ENCODE data around the gene SYT14.
"Not testable (repeated sequence)": the region's sequence is repeated elsewhere in the genome, so short reads cannot be mapped to it uniquely, and the experiment has no call there.

Gene SYT14

DNA sequence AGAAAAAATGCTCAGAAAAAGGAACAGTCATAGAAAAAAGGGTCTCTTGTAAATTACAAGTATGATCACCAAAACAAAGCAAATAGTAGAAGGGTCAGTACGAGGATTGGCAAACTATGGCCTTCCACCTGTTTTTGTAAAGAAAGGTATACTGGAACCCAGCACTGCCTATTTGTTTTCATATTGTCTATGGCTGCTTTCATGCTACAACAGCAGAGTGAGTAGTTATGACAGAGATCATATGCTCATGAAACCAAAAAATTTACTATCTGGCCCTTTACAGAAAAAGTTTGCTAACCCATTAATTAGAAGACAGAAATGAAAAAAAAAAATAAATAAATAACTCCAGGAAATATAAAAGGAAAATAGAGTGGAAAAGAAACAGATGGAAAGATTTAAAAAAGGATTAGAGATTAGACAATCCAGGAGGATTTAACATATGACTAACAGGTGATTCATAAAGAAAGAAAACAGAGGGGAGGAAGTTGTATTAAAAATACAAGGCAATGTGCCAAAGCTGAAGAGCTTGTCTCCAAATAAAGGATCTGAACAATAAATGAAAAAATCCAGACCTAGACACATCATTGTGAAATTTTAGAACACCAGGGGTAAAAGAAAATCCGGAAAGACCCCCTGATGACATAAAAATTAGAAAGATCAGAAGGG lies 186.0 kb downstream of the SYT14 start:
- no peak for DNase-seq

DNA sequence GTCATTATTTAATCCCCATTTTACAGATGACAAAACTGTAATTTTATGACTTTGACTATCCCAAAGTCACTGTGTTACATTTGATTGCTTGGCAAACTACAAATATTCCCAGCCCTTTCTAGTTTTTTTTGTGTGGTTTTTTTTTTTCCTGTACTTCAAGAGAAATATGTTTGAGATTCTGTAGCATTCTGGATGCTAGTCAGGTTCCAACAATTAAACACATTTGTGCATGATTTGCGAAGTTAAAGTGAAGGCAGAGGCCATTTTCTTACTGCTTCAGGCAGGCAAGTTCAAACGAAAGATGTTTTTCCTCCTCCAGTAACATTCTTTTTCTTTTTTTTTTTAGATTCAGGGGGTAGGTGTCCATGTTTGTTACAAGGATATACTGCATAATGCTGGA lies 186.7 kb downstream of the SYT14 start:
- no peak for DNase-seq

DNA sequence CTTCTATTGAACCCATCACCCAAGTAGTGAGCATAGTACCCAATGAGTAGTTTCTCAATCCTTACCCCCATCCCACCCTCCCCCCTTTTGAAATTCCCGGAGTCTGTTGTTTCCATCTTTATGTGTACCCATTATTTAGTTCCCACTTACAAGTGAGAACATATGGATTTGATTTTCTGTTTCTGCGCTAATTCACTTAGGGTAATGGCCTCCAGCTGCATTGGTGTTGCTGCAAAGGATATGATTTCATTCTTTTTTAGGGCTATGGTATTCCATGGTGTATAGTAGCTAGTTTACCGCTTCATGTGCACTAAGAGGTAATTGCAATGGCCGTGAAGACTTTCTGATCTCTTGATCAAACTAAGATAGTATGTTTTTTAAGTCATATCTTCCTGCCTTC lies 187.1 kb downstream of the SYT14 start:
- no peak for DNase-seq

DNA sequence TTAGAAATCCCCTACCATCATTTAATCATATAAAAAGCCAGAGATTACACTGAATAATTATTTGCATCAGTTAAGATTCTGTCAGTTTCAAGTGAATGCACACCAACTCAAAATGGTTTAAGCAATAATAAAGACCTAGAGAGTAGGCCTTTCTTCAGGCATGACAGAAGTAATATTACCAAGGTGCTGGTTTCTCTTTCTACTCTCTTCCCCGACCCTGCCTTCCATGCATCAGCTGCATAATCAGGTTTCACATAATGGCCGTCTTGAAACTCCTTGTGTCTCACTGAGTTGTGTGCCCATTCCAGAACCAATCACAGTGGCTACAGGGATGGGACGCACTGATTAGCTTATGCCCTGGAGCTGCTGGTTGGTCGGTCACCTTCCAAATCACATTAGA lies 191.1 kb downstream of the SYT14 start:
- DNase-seq = no peak

DNA sequence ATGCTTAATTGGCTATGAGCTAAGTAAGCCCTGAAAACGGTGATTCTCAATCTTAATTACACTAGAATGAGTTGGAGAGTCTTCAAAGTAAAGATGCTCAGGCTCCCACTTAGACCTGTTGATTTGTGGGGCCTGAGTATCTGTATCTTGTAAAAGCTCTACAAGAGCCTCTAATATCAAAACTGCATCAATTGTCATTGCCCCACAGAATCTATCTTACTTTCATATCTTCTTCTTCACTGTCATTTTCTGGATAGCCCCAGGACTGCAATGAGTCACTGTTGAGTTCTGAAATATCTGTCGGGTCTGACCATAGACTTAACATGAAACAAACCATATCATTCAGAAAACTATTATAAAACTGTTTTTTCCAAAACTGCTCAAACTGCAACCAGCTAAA lies 191.7 kb downstream of the SYT14 start:
- DNase-seq = no peak

DNA sequence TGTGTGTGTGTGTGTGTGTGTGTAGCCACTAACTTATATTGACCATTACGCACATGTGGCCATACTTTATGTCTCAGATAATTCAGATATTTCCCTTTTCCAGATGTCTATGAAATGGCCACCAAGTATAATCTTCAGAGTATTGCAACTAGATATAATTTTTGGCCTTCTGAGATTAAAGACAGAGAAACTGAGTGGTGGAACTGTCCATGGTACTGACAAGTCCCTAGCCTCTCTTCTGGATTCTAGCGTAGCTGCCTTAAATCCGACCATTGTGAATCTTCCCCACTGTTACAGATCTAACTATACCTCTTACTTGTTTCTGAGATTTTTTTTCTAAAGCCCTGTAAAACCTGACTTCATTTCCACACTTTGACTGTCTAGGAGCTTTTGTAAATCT lies 194.6 kb downstream of the SYT14 start:
- no peak for DNase-seq

- DNase-seq = peak; percentile 12
Observed at GRCh38 chr1:210143465-210144062, 205.5 kb downstream of the SYT14 start.

GRCh38 chr1:210144736-210145135 lies 206.7 kb downstream of the SYT14 start:
- no peak for DNase-seq

DNA sequence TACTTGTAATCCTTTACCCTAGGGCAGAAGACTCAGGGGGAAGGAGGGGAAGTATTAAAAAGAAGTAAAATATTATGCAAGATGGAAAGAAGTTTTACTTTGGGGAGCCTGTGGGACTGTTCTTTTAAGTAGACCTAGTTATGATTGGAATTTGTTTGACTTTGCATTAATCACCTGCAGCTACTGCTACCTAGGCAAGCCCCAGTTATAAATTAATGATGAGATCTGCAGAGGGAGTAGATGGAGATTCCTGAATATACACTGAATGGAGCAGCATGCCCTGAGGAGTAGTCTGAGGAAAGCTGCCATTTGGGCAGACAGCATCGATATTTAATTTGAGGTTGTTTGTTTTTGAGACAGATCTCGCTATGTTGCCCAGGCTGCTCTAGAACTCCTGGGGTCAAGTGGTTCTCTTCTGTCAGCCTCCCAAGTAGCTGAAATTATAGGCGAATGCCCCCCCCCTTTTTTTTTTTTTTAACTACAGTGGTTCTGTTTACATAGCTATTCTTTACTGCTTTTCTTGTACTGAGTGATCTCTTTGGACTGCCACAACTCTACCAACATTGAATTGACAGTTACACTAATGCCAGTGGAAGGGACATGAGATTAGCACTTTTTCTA lies 213.1 kb downstream of the SYT14 start:
- DNase-seq = no peak

DNA sequence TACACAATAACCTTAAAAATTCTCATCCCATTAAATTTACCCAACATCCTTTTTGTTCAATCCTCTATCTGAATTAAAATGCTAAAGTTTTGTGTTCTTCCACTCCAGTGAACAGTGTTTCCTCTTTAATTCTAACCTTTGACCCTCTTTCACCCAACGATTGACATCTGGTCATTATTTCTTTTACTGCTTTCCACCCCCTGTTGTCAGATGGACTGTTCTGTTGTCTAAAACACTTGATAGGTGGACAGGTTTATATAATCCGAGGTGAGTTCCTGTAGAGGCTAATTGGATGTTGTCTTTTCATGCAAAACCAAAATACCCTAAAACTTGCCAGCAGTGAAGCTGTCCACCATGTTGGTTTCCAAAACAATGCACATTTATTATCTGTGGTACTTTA lies 221.2 kb downstream of the SYT14 start:
- no peak for DNase-seq

DNA sequence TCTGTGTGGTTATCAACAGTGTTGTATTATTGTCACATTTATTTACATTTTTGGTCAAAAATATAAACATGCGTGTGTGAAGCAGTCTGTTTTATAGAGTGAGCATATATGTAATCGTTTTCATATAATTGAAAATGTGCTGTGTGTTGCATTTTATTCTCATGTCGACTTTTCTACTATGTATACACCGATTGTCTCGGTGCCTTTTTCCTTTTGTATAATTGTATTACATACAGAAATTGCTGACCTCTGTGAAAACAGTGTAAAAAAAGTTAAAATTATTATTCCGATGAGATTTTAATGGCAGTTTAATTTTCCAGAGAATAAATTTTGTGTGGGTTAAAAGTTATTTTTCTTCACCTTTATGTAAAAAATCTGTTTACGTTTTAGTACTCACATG lies 232.2 kb downstream of the SYT14 start:
- no peak for DNase-seq

DNA sequence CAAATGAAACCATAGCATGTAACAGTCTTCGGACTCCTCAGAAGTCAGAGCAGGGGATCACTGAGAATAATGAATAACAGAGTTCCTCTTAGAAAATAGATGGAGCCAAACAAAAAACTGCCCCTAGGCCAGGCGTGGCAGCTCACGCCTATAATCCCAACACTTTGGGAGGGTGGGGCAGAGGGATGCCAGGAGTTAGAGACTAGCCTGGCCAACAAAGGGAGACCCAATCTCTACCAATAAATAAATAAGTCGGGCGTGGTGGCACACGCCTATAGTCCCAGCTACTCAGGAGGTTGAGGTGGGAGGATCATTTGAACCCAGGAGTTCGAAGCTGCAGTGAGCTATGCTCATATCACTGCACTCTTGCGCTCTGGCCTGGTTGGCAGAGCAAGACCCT lies 236.1 kb downstream of the SYT14 start:
- DNase-seq = no peak

DNA sequence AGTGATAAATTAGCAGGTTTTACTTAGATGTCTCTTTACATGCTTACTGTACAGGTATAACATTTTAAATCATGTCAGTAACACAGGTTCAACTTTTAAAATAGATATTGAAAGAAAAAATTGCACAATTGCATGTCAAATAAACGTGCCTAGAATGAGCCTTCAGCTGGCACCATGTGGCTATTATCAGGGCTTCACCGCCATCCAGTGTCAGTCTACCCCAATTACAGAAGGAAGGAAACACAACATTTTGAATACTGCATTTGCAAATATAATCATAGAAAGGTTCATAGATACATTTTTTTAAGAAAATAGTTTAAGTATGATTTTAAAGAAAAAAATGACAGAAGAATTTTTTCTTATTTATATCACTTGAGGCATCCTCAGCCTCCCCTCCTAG lies 247.0 kb downstream of the SYT14 start:
- no peak for DNase-seq

DNA sequence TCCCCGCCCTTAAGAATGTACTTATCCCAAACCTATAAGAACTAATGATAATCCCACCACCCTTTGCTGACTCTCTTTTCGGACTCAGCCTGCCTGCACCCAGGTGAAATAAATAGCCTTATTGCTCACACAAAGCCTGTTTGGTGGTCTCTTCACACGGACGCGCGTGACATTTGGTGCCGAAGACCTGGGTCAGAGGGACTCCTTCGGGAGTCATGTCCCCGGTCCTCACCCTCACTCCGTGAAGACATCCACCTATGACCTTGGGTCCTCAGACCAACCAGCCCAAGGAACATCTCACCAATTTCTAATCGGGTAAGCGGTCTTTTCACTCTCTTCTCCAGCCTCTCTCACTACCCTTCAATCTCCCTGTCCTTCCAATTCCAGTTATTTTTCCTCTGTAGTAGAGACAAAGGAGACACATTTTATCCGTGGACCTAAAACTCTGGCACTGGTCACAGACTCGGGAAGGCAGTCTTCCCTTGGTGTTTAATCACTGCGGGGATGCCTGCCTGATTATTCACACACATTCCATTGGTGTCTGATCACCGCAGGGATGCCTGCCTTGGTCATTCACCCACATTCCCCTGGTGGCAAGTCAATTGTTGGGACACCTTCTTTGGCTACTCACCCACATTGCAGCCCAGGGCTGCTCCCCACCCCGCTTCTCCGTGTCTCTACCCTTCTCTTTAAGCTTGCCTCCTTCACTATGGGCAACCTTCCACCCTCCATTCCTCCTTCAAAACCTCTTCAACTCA lies 250.0 kb downstream of the SYT14 start:
- not testable (repeated sequence) for DNase-seq

- DNase-seq = no peak
Observed at GRCh38 chr1:210189426-210189825, 251.4 kb downstream of the SYT14 start.

- DNase-seq = no peak
Observed at GRCh38 chr1:210195635-210196160, 257.7 kb downstream of the SYT14 start.

- DNase-seq = not testable (repeated sequence)
Observed at GRCh38 chr1:210196266-210196665, 258.2 kb downstream of the SYT14 start.

GRCh38 chr1:210198840-210199239 lies 260.8 kb downstream of the SYT14 start:
- DNase-seq = no peak

GRCh38 chr1:210200124-210200736 lies 262.2 kb downstream of the SYT14 start:
- no peak for DNase-seq

DNA sequence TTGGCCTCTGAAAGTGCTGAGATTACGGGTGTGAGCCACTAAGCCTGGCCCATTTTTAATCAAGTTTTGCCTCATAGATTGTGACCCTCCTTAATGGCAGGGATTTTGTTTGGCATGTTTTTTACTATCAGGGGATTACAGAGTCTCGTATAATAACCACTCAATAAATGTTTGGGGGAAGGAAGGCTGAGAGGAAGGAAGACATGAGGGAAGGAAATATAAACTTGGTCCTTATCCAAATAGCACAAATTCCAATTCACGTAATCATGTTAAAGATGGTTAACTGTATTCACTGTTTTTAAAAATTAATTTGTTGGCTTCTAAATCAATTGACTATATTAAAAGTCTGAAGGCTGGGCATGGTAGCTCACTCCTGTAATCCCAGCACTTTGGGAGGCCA lies 263.7 kb downstream of the SYT14 start:
- no peak for DNase-seq

DNA sequence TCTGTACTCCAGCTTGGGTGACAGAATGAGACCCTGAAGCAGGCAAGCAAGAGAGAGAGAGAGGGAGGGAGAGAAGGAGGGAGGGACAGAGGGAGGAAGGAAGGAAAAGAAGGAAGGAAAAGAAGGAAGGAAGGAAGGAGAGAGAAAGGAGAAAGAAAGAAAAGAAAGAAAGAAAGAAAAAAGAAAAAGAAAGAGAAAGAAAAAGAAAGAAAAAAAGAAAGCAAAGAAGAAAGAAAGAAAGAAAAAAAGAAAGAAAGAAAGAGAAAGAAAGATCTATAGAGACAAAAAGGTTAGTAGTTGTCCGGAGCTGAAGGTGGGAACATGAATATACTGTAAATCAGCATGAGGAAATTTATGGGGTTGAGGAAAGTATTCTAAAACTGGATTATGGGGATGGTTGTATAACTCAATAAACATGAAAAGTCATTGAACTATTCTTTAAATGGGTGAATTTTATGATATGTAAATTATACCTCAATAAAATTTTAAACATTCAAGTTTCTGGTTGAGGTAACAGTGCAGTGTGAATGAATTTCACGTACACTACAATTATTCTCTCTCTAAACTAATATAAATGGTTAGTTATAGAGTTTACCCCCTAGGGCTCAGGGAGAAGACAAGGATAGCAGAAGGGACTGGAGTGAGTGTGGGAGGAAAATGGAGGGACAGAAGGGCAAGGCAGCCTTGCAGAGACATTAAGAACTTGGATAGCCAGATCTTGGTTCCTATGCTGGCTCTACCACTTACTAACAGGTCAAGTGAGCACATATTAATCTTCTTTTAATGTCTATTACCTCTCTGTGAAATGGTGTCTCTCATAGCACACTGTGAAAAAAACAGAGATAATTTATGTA lies 269.8 kb downstream of the SYT14 start:
- DNase-seq = no peak

DNA sequence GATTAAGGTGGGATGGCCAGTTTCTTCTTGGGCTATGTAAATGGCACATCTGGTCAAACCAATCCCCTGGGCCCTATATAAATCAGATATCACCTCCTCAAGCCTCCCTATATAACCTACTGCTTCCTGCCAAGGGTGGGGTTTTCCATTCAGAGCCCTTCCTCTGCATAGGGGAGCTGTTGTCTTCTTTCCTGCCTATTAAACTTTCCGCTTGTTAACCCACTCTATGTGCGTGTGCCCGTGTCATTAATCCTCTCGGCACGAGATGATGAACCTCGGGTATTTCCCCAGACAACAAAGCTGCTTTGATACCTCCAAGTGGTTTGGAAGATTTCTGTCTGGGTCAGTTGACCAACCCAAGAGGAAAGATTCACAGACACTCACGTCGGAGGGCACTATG lies 275.3 kb downstream of the SYT14 start:
- DNase-seq = no peak
